Amniotic stem cell (primary cell): ENCODE results near the gene CABCOCO1.
"Not testable (repeated sequence)": the region's sequence is repeated elsewhere in the genome, so short reads cannot be mapped to it uniquely, and the experiment has no call there.

Experiments
- DNase-seq: peaks from one replicate; lab custom pipeline; 2025; lab: John Stamatoyannopoulos, UW

Gene CABCOCO1

DNA sequence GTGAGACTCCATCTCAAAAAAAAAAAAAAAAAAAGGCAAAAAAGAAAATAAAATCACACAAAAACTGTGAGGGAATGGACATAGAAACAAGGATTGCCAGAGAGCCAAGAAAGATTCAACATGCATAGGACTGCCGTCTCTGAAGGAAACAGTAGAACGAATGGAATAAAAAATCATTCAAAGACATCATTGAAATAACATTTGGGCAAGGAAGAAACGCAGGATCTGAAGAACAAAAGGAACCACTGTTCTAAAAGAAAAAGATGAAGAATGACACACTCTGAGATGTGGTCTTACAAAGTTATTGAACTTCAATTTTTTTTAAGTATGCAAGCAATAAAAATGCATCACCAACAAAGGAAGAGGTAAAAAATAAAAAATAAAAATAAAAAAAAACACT, 57.2 kb downstream of the CABCOCO1 start:
- DNase-seq: no peak

DNA sequence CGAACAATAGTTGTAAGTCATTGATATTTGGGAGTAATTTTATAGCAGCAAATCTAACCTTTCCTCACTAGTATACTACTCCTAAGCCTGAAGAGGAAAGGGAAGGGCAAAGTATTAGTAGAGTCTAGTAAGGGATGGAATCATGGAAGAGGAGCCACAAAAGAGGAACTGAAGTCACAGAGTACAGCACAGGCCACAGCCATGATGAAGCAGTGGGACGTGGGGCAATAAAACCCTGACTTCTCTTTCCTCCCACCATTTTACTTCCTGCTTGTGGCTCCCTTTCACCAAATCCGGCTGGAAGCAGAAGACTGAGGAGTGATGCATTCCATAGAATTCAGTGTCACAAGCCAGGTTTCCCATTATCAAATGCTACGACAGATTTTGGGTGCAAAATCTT, 58.7 kb downstream of the CABCOCO1 start:
- DNase-seq: no peak

DNA sequence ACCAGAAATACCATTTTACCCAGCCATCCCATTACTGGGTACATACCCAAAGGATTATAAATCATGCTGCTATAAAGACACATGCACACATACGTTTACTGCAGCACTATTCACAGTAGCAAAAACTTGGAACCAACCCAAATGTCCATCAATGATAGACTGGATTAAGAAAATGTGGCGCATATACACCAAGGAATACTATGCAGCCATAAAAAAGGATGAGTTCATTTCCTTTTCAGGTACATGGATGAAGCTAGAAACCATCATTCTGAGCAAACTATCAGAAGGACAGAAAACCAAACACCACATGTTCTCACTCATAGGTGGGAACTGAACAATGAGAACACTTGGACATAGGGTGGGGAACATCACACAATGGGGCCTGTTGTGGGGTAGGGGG, 62.5 kb downstream of the CABCOCO1 start:
- not testable (repeated sequence) for DNase-seq

GRCh38 chr10:61729596-61729995, 66.9 kb downstream of the CABCOCO1 start:
- no peak for DNase-seq

- DNase-seq: no peak
Observed at GRCh38 chr10:61730671-61731070, 67.9 kb downstream of the CABCOCO1 start.

- DNase-seq: no peak
Observed at GRCh38 chr10:61731638-61732037, 68.9 kb downstream of the CABCOCO1 start.

DNA sequence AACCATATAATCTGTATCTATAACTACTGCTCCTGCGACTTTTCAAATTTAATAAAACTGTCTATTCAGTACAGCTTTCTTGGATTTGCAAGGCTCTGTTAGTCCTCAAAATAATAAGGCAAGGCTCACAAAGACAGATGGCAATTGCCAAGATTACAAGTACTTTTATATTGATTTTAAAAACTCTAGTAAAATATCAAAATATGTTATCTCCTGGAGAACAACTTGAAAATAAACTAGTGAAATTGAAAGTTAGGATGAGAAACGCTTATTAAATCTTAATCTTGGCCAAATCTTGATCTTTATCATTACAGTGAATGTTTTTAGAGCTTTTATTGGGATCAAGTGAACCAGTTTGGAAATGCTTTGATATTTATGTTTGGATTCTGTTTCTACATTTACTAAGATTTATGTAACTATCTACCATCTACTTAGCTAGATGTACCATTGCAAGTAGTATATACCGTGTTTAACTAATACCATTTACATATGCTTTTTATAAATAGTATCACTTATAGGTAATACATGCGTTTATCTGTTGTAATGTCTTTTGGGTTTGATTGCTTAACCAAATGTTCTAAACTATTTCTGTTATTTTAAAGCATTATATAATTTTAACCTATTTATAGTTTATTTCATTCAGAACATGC, 70.0 kb downstream of the CABCOCO1 start:
- no peak for DNase-seq

- peak; percentile 39 for DNase-seq
Observed at GRCh38 chr10:61733358-61733940, 70.7 kb downstream of the CABCOCO1 start.

DNA sequence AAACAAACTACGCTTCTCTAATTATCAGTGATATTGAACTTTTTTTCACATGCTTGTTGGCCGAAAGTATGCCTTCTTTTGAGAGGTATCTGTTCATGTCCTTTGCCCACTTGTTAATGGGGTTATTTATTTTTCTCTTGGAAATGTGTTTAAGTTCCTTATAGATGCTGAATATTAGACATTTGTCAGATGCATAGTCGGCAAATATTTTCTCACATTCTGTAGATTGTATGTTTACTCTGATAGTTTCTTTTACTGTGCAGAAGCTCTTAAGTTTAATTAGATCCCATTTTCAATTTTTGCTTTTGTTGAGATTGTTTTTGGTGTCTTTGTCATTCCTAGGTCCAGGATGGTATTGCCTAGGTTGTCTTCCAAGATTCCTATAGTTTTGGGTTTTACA, 73.2 kb downstream of the CABCOCO1 start:
- no peak for DNase-seq

GRCh38 chr10:61737455-61737854, 74.7 kb downstream of the CABCOCO1 start:
- DNase-seq: not testable (repeated sequence)

DNA sequence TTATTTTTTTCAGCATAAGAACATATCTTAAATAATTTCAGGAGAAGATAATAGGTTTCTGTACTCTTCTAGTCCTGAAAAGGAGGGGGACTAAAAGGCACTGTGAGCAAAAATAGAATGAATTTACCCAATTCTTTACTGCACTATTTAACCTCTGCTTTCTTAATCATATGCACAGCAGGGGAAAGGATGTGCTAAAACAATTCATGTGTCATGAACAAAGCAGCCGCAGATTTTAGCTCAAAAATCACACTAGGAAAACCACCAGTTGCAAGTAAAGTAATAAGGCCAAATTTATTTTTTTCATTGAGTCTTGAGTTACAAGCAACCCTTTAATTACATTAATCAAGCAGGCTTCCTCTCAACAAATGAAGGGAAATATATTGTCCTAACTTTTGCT, 80.1 kb downstream of the CABCOCO1 start:
- DNase-seq: no peak

GRCh38 chr10:61744469-61744868, 81.7 kb downstream of the CABCOCO1 start:
- DNase-seq: no peak

DNA sequence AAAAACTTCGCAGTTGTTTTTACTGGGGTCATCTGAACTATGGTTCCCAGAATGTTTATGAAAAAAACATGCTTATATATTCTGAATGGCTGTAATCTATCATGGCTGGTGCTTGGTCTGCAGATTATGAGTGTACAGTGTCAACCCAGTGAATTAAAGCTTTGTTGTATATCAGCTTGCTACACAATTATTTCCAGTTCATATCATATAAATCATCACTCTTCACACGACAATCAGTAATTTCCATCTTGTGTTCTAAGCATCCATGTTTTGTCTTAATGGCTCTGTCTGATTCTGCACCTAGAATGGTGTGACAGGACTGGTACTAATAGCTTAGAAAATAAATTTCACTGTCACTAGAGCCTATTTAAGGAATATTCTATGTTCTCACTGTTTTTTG, 83.6 kb downstream of the CABCOCO1 start:
- DNase-seq: no peak

DNA sequence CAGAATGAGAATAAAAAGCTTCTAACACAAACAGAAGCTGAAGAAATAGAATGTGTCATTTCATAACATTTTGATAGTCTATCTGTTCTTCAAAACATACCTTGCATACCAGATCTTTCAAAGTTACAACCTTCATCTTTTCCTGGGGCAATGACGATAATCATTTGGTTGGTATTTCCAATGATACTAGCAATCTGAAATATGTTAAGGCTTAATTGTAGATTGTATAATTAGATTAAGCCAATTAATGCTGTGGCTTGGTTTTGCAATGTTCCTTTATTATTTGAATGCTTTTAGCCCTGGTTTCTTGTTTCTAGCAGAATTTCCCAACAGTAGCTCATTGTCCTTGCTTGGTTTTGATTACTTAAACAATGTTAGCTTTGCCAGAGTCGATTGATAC, 84.6 kb downstream of the CABCOCO1 start:
- DNase-seq: no peak

- no peak for DNase-seq
Observed at GRCh38 chr10:61749291-61749690, 86.6 kb downstream of the CABCOCO1 start.

DNA sequence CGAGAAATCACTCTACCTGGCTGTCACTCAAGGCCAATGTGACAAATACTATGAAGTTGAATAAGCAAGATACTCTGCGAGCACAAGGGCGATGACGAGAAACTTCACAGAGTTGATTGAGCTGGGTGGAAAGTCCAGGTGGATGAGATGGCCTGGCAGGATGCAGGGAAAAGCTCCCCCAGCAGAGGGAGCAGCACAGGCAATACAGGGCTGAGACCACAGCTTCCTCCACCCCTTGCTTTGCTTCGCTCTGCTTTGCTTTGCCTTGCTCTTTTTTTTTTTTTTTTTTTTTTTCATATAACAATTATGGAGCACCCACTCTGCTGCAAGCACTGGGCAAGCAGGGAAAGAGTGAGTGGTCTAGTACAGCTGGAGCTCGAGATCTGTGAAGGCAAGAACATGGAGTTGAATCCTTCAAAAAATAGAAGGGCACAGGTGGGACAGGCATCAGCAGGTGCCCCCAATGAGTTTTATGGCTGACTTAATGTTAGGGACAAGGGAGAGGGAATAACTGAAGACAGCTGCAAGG, 88.3 kb downstream of the CABCOCO1 start:
- peak; percentile 36 for DNase-seq

- no peak for DNase-seq
Observed at GRCh38 chr10:61751599-61751998, 88.9 kb downstream of the CABCOCO1 start.

GRCh38 chr10:61752111-61753011, 89.6 kb downstream of the CABCOCO1 start:
- peak; percentile 29 for DNase-seq

- DNase-seq: no peak
Observed at GRCh38 chr10:61753453-61753852, 90.7 kb downstream of the CABCOCO1 start.

DNA sequence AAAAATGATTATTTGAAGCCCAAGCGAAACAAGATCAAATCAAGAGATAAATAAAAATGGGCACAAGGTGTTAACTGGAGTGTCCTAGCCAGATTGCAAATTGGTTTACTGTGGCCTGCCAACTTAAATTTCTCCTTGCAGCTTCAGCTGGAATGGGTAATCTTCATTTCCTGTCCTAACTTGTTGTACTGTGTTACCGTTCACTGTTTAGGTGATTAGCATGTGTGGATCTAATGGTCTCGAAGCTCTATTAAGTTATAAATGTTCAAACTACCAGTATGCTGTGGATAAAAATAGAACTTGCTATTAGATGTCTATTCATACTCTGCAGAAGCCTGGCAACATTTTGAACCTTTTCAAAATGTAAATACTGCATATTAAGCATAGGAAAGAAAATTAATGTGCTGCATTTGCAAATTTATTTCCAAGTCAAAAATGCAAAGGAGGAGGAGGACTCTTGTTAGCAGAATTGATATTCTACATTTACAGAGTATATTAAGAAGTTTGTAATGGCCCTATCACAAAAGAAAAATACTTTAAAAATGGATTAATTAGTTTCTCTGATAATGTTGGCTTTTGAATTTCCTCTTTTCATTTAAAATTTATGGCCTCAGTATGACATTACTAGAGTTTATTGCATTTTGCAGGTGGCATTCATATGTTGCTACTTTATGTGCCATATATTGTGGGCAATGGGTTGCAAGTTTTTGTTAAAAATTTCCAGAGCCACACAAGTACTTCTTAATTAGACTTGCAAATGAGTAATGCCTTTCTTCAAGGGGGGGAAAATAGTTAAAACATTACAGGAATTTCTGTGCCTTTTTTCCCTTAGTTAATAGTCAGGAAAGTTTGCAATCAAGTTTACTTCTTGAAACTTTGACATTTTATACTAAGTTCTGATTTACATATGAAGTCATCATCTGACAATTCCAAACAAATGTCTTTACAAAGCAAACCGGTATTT, 92.1 kb downstream of the CABCOCO1 start:
- no peak for DNase-seq

GRCh38 chr10:61757001-61757400, 94.3 kb downstream of the CABCOCO1 start:
- no peak for DNase-seq
